ENCODE data around the gene UBR4.

DNA sequence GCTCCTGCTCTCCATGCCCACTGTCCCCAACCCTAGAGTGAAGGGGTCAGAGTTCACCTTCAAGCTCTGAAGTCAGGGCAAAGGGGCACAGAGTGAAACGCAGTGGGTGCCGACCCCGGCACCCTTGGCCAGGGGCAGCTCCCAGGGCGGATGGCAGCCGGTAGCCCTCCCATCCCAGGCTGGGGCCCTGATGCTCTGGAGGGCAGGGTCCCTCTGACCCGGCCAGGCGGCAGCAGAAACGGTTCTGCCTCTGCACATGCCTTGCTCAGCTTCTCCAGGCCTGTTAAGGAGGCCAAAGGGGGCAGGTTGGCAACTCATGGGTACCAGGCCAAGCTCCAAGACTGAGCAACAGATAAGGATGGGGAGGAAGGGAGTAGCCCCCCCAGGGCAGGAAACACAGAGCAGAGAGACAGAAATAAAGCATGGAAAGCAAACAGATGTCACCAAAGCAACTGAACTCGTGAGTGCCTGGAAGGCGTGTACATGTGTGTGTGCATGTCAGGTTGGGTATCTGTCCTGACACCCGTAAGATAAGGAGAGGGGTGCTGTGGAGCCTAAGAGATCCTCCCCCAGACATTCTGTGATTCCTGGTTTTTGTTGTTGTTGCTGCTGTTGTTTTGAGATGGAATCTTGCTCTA, 141.3 kb downstream of the UBR4 start:
- TF ChIP-seq, protein P1, sequence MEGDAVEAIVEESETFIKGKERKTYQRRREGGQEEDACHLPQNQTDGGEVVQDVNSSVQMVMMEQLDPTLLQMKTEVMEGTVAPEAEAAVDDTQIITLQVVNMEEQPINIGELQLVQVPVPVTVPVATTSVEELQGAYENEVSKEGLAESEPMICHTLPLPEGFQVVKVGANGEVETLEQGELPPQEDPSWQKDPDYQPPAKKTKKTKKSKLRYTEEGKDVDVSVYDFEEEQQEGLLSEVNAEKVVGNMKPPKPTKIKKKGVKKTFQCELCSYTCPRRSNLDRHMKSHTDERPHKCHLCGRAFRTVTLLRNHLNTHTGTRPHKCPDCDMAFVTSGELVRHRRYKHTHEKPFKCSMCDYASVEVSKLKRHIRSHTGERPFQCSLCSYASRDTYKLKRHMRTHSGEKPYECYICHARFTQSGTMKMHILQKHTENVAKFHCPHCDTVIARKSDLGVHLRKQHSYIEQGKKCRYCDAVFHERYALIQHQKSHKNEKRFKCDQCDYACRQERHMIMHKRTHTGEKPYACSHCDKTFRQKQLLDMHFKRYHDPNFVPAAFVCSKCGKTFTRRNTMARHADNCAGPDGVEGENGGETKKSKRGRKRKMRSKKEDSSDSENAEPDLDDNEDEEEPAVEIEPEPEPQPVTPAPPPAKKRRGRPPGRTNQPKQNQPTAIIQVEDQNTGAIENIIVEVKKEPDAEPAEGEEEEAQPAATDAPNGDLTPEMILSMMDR (IDR thresholded peaks at IDR 0.05; ENCODE audit: low read depth, low read length) = no peak
- no peak for TF ChIP-seq POLR2A (IDR thresholded peaks at IDR 0.05; ENCODE audit: extremely low read depth, insufficient read length)
